GM21381 (cell line): ENCODE data around the gene TBC1D23.
"Not testable (repeated sequence)": the region's sequence is repeated elsewhere in the genome, so short reads cannot be mapped to it uniquely, and the experiment has no call there.

Source experiments
- ATAC-seq: cut with Tn5 transposase; IDR thresholded peaks from one replicate; pipeline ENCODE4 v1.9.1; 2021; ENCODE audit warnings: mild to moderate bottlenecking, moderate library complexity; ENCODE audit not compliant: unreplicated experiment

Gene TBC1D23

GRCh38 chr3:100260685-100261484 is at the start of gene TBC1D23:
TBC1D23 (plus strand) TSS chr3:100260992; CDS start chr3:100261019, 27 bp downstream.
- ATAC-seq: peak; percentile 100

GRCh38 chr3:100213891-100214573 is 46.8 kb upstream of the TBC1D23 start:
- ATAC-seq: no peak

- no peak for ATAC-seq
These were observed 46.2 kb upstream of the TBC1D23 start for GRCh38 chr3:100214574-100214964.

GRCh38 chr3:100216713-100217112 is 44.1 kb upstream of the TBC1D23 start:
- ATAC-seq: no peak

- no peak for ATAC-seq
These were observed 39.6 kb upstream of the TBC1D23 start for GRCh38 chr3:100221159-100221558.

- no peak for ATAC-seq
These were observed 35.6 kb upstream of the TBC1D23 start for GRCh38 chr3:100225193-100225592.

GRCh38 chr3:100225883-100226282 is 34.9 kb upstream of the TBC1D23 start:
- ATAC-seq: no peak

GRCh38 chr3:100226712-100227429 is 33.9 kb upstream of the TBC1D23 start:
- no peak for ATAC-seq

GRCh38 chr3:100227511-100227921 is 33.3 kb upstream of the TBC1D23 start:
- ATAC-seq: no peak

GRCh38 chr3:100228247-100228646 is 32.5 kb upstream of the TBC1D23 start:
- no peak for ATAC-seq

- not testable (repeated sequence) for ATAC-seq
These were observed 31.6 kb upstream of the TBC1D23 start for GRCh38 chr3:100229188-100229587.

GRCh38 chr3:100230710-100231109 is 30.1 kb upstream of the TBC1D23 start:
- no peak for ATAC-seq

- no peak for ATAC-seq
These were observed 29.1 kb upstream of the TBC1D23 start for GRCh38 chr3:100231668-100232067.

- no peak for ATAC-seq
These were observed 26.4 kb upstream of the TBC1D23 start for GRCh38 chr3:100234364-100234763.

- ATAC-seq: no peak
These were observed 22.2 kb upstream of the TBC1D23 start for GRCh38 chr3:100238599-100238998.

- not testable (repeated sequence) for ATAC-seq
These were observed 18.3 kb upstream of the TBC1D23 start for GRCh38 chr3:100242471-100242870.

- no peak for ATAC-seq
These were observed 16.5 kb upstream of the TBC1D23 start for GRCh38 chr3:100244264-100244663.

- ATAC-seq: no peak
These were observed 15.7 kb upstream of the TBC1D23 start for GRCh38 chr3:100245136-100245535.

GRCh38 chr3:100245927-100246326 is 14.9 kb upstream of the TBC1D23 start:
- no peak for ATAC-seq

GRCh38 chr3:100246999-100247398 is 13.8 kb upstream of the TBC1D23 start:
- no peak for ATAC-seq

GRCh38 chr3:100252001-100252400 is 8.8 kb upstream of the TBC1D23 start:
- no peak for ATAC-seq
